Measurements from ENCODE around the gene AKT3.

DNA sequence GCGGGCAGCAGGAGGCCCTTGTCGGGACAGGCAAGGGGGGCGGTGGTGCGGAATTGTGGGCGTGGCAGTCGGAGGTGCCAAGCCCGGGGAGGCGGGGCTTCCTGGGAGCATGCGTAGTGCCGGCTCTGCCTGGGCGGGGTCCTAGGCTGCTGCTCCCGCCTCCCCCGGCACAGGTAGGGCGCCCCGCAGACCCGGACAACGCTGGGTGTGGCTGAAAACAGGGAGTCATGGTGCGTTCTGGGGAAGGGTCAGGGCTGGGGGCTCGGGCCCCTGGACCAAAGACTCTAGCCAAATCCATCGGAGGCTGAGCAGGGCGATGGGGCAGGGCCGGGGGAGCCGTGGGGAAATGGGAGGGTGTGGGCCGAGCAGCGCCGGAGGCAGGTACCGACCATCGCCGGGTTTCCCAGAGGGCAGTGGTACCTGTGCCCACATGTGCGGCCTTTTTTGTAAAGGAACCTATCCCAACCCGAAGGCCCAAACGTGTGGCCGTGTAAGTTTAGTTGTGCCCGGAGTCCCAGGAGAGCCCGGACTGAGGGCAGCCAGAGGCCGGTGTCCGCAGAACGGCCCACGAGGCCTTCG is 362.3 kb downstream of the AKT3 start:
- TF ChIP-seq, protein P1, sequence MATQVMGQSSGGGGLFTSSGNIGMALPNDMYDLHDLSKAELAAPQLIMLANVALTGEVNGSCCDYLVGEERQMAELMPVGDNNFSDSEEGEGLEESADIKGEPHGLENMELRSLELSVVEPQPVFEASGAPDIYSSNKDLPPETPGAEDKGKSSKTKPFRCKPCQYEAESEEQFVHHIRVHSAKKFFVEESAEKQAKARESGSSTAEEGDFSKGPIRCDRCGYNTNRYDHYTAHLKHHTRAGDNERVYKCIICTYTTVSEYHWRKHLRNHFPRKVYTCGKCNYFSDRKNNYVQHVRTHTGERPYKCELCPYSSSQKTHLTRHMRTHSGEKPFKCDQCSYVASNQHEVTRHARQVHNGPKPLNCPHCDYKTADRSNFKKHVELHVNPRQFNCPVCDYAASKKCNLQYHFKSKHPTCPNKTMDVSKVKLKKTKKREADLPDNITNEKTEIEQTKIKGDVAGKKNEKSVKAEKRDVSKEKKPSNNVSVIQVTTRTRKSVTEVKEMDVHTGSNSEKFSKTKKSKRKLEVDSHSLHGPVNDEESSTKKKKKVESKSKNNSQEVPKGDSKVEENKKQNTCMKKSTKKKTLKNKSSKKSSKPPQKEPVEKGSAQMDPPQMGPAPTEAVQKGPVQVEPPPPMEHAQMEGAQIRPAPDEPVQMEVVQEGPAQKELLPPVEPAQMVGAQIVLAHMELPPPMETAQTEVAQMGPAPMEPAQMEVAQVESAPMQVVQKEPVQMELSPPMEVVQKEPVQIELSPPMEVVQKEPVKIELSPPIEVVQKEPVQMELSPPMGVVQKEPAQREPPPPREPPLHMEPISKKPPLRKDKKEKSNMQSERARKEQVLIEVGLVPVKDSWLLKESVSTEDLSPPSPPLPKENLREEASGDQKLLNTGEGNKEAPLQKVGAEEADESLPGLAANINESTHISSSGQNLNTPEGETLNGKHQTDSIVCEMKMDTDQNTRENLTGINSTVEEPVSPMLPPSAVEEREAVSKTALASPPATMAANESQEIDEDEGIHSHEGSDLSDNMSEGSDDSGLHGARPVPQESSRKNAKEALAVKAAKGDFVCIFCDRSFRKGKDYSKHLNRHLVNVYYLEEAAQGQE (IDR thresholded peaks at IDR 0.05; ENCODE audit: insufficient read depth in 1 of 2, low read depth in 2 of 2, low read length in 2 of 2): no peak
- TF ChIP-seq POLR2AphosphoS5 (IDR thresholded peaks at IDR 0.05; ENCODE audit: low read depth, low read length): no peak
- no peak for TF ChIP-seq TAF1 (IDR thresholded peaks at IDR 0.05; ENCODE audit: borderline replicate concordance, insufficient read depth, low read length)
- TF ChIP-seq FOXP2 (optimal IDR thresholded peaks at IDR 0.05; ENCODE audit: borderline replicate concordance, extremely low read depth, extremely low read length, insufficient read depth): no peak
- TF ChIP-seq SIN3A (IDR thresholded peaks at IDR 0.05; ENCODE audit: borderline replicate concordance, insufficient read depth, low read length): no peak
